HG02610 (cell line): ENCODE results near the gene CLRN3.

ENCODE experiments used
- ATAC-seq: cut with Tn5 transposase; IDR thresholded peaks from one replicate; pipeline ENCODE4 v1.9.1; 2021; ENCODE audit warnings: mild to moderate bottlenecking, moderate library complexity; ENCODE audit not compliant: unreplicated experiment

CLRN3 gene

GRCh38 chr10:127875916-127876315, 16.8 kb downstream of the CLRN3 start:
- no peak for ATAC-seq

DNA sequence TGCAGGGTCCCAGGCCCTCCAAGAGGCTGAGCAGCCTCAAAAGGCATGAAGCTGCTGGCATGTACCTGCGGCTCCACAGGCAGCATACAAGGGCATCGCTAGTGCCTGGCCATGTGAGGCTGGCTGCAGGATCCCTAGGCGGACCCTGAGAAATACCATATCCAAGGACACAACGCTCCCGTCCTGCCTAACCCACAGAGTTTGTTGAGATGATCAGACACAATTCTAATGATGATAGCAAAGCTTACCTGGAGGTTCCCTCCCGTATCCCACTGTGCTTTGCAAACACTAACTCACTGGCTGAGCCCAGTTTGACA, 17.3 kb downstream of the CLRN3 start:
- ATAC-seq = no peak

DNA sequence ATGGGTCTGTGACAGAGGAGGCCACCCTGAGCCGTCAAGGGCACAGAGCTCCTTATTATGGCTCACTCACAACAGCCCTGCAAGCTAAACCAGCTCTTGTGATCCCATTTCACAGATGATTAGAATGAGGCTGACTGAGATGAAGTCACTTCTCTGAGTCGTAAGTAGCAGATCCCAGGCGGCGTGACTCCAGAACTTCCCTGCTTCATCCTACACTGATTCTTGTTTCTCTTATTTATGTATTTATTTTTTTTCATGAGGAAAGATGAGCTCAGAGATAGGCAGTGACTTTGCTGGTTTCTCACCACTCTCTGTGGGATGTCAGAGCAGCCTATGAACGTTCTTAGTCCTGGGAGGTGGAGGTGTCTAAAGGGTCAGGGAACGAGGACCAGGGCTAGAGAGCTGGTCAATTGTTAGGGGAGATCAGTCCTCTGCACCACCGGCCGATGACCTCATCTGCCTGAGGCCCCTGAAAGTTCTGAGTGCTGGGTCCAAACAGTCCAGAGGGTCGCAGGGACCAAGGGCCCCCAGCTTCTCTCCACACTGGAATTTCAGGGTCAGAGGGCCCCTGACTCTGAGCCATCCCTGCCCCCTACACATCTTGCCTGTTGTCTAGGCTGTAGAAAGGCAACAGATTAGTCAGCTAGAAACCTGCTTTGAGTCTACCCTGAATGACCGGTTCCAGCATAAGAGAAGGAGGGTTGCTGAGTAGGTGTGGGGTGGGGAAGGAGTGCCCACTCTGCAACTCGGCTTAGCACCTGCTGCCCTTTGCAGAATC, 17.9 kb downstream of the CLRN3 start:
- no peak for ATAC-seq

GRCh38 chr10:127873901-127874470, 18.8 kb downstream of the CLRN3 start:
- no peak for ATAC-seq

- ATAC-seq = no peak
Observed at GRCh38 chr10:127872871-127873600, 19.7 kb downstream of the CLRN3 start.

- no peak for ATAC-seq
Observed at GRCh38 chr10:127872011-127872761, 20.6 kb downstream of the CLRN3 start.

DNA sequence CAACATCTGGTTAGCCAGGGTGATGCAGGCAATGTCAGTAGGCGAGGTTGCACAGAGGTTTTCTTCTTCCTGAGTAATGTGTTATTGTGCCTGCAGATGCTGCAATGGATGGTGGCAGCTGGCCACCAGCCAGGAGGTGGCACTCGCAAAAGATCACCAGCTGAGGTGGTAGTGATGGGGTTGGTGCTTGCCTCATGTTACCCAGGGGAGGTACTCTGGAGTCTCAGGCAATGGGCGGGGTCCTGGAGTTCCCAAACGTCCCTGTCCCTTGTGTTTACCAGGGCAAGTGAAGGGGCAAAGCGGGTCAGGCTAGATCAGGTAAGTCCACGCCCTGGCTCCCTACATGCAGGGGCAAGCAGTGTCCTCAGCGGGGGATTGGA, 21.1 kb downstream of the CLRN3 start:
- no peak for ATAC-seq

DNA sequence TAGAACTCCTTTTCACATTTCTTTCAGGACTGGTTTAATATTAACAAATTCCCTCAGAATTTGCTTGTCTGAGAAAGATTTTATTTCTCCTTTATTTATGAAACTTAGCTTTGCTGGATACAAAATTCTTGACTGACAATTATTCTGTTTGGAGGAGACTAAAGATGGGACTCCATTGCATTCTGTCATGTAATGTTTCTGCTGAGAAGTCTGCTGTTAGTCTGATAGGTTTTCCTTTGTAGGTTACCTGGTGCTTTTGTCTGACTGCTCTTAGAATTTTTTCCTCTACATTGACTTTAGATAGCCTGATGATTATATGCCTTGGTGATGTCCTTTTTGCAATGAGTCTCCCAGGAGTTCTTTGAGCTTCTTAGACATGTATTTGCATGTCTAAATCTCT, 23.4 kb downstream of the CLRN3 start:
- no peak for ATAC-seq

DNA sequence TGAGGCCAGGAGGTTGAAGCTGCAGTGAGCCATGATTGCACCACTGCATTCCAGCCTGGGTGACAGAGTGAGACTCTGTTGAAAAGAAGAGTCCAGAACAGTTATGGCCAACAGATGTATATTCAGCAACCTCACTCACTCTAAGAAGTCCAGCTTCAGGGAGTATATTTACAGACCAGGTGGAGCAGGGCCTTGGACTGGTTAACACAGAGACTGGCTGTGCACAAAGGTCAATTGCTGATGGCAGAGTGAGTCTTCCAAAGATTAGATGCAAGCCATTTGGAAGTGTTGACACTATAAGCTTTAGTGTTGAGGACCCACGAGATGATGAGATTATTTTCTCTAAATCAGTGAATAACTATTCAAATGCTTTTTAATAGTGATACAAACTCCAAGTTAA, 24.9 kb downstream of the CLRN3 start:
- ATAC-seq = no peak

DNA sequence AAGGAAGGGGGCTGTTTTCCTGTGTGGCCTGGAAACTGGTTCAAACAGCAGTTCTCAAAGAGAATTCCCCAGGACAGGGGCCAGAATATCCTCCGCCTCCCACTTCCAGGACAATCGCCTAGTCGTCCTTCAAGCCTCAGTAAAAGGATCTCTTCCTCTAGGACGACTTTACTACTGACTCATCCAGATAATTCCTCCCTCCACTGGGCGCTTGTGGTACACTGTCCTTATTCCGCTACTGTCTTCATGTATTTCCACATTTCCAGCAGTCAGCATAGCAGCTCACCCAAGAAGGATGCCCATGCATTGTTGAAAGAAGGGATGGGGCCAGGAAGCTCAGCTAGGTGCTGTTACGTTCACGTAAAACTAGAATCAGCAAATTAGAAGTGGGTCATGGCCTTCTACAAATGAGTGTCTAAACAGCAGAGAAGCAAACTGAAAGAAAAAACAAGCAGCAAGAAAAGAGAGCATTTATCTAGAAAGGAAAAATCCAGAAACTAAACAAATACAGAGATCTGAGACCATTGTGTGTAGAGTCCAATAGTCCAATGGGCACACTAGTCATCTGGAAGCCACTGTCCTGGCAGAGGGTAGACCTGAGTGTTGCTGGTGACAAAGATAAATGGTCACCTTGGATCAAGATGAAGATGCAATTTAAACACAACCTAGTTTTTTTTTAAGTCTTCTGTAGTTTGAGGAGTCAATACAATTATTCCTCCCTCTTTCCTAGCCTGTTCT, 26.3 kb downstream of the CLRN3 start:
- ATAC-seq = no peak

- no peak for ATAC-seq
Observed at GRCh38 chr10:127863231-127863825, 29.4 kb downstream of the CLRN3 start.

DNA sequence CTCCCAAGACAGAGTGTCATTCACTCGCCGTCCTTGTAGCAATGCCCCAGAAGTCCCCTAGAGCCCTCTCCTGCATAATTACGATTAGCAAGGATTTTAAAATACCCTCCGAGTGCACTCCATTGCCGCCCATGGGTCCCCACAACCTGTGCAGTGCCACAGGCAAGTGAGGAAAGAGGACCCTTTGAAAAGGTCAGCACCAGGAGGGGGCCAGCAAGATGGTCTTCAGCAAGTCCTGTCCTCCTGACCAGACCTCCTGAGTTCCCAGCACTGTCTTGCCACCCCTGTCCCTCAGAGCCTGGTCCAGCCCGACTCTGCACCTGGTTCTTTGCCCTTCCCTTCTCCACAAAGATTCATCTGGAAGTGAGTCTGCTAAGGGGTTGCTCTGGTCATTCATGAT, 32.1 kb downstream of the CLRN3 start:
- no peak for ATAC-seq

GRCh38 chr10:127855976-127856375, 36.8 kb downstream of the CLRN3 start:
- no peak for ATAC-seq

- no peak for ATAC-seq
Observed at GRCh38 chr10:127855591-127855881, 37.2 kb downstream of the CLRN3 start.

GRCh38 chr10:127854769-127855590, 37.8 kb downstream of the CLRN3 start:
- peak; percentile 67 for ATAC-seq

DNA sequence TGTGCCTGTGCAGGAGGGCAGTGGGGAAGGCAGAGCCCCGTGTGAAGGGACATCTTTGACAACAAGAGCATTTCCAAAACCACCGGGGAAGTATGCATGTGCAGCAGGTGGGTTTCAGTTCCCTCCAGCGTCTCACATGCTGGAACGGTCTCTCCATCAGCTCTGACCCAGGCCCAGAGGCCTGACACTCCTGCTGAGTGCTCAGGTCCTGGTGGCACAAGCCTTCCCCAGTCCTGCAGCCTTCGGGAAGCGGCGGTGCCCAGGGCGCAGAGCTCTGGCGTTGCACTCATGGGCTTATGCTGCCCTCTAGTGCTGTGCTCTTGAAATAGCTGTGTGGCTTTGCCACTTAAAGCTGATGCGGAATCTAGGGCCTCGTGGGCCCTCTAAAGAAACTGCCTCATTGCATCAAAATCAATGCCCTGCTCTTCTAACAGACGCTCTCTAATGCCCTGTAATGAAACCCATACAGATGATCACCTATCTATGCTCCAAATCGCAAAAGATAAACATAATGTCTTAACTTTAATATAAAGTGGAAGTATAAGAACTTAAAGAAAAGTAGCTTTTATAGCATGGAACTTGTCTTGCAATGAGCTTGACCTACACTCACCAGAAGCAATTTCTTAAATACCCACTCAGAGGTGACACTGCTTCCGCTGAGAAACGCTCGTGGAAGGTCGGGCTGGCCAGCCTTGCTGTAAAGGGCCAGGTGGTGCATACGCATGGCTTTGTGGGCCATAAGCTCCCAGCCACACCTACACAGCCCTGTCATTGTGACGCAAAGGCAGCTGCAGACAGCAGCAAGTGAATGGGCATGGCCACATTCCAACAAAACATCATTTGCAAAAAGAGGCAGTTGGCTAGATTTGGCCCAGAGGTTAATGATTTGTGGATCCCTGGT, 38.6 kb downstream of the CLRN3 start:
- ATAC-seq = peak; percentile 49

DNA sequence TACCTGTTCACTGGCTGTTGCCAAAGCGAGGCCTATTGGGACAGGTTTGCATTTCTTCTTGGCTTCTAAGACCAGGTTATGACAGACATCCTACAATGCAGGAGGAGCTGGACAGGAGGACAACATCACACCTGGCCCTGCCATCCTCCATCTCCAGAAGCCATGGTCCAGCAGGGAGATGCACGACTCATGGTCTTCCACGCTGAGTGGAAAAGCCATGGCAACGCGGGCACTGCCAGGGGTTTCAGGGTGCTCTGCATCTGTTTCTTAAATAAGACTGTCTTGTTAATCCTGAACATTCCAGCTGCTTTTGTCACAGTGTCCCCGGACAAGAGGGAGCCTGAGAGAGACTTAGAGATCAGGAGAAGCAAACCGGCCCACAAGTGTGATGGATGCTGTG, 40.3 kb downstream of the CLRN3 start:
- no peak for ATAC-seq

- ATAC-seq = no peak
Observed at GRCh38 chr10:127851661-127852194, 41.0 kb downstream of the CLRN3 start.

DNA sequence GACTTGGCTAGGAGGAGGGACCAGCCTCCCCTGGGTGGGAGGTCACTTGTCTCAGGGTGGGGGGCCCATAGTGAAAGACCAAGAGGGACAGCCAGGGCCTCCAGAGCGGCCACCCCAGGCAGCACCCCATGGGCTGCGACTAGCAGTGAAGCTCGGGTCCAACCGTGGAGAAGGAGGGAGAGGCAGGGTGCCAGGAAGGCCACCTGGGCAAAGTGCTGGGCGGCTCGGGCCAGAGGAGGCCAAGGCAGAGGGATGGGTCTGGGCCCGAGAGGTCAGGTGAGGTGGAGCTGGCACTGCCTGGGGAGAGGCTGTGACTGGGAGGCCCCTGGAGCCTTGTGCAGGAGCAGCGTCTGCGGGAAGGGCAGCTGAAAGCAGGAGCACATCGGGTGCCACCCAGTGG, 41.8 kb downstream of the CLRN3 start:
- no peak for ATAC-seq
